ENCODE data around the gene PYM1. TPM values are rescaled to one million over a fixed set of nuclear protein-coding genes. Genes with fewer than 3 reads are reported as not detected.

PYM1 gene
- total and polyA plus RNA-seq, 2 of the 8 experiments (the other 6 are each of a cell fraction or from before 2014, with no cell fraction given): 38.7 to 58.5 TPM

- no peak overlapping the region for H3K27ac ChIP-seq (ENCODE audit: low read depth, low read length)
- no peaks in the 10 kb centered on the region for H3K23me2 ChIP-seq (ENCODE audit: low read depth, low read length)
- no peaks in the 10 kb centered on the region for H3K4me1 ChIP-seq (replicated peaks in 1 of 4; ENCODE audit: control insufficient read depth in 3 of 4, insufficient read depth in 4 of 4, low read length in 3 of 4)
- H3K79me1 ChIP-seq (ENCODE audit: low read depth, low read length): no peaks in the 10 kb centered on the region
- H2BK5ac ChIP-seq (ENCODE audit: low read depth, low read length): no peak overlapping the region
- no peak overlapping the region for H3K14ac ChIP-seq (ENCODE audit: insufficient read length)
- no peak for FAIRE-seq
- no peaks in the 10 kb centered on the region for H3K9me3 ChIP-seq (ENCODE audit: insufficient read depth in 2 of 2, low read depth in 1 of 2, low read length in 1 of 2)
- no peak overlapping the region for H3K4me2 ChIP-seq (ENCODE audit: insufficient read depth in 1 of 2, low read depth in 2 of 2, low read length in 2 of 2)
- no peak overlapping the region for H3K9ac ChIP-seq (replicated peaks in 1 of 4; ENCODE audit: extremely low read depth in 1 of 4, low read depth in 3 of 4, low read length in 3 of 4)
- H2AFZ ChIP-seq (ENCODE audit: low read length): no peak overlapping the region
- no peaks in the 10 kb centered on the region for H3K27me3 ChIP-seq (replicated peaks in 1 of 4; ENCODE audit: control insufficient read depth in 3 of 4, extremely low read depth in 1 of 4, insufficient read depth in 3 of 4, low read length in 3 of 4)
- no peak overlapping the region for H3K18ac ChIP-seq (ENCODE audit: extremely low read depth, low read length)
- 85% methylated on average over 1 of the region's 1 CpG; no CpG with 5 or more reads in 1 of the 2 experiments for WGBS, 2 experiments (ENCODE audit: extremely low coverage in 1 of 2, insufficient coverage in 1 of 2, insufficient read length in 1 of 2, insufficient replicate concordance in 2 of 2, low coverage in 1 of 2, low lambda C conversion rate in 2 of 2, missing lambda C conversion rate in 1 of 2)
- no peak for DNase-seq (ENCODE audit: low read depth in 1 of 2, low spot score in 2 of 2)
- H4K20me1 ChIP-seq (replicated peaks in 1 of 2; ENCODE audit: control insufficient read depth in 1 of 2, insufficient read depth in 2 of 2, low read length in 2 of 2): no peaks in the 10 kb centered on the region
- H4K8ac ChIP-seq (ENCODE audit: extremely low read depth, insufficient read depth, low read length): no peak overlapping the region
- H3K56ac ChIP-seq (replicated peaks; ENCODE audit: insufficient read length, low read depth, low read length): no peak overlapping the region
- H3K4ac ChIP-seq (replicated peaks; ENCODE audit: insufficient read length, low read depth, low read length): no peak overlapping the region
- H2BK12ac ChIP-seq (ENCODE audit: low read depth, low read length): no peak overlapping the region
- H3K79me2 ChIP-seq (ENCODE audit: control insufficient read depth in 1 of 2, insufficient read depth in 2 of 2, low read length in 2 of 2): no peaks in the 10 kb centered on the region
- H4K5ac ChIP-seq (ENCODE audit: insufficient read length, low read depth, low read length): no peak overlapping the region
- no peak overlapping the region for H2BK15ac ChIP-seq (ENCODE audit: low read length)
- no peak overlapping the region for H2AK5ac ChIP-seq (ENCODE audit: low read depth, low read length)
- no peak for TF ChIP-seq BCL11A (IDR thresholded peaks at IDR 0.05; ENCODE audit: low read depth in 2 of 2, low read length in 2 of 2)
- no peak for TF ChIP-seq TEAD4 (IDR thresholded peaks at IDR 0.05; ENCODE audit: low read depth, low read length)
- no peak for TF ChIP-seq JUN (IDR thresholded peaks at IDR 0.05; ENCODE audit: low read depth, low read length)
- no peak for TF ChIP-seq PHF8 (conservative IDR thresholded peaks at IDR 0.05; ENCODE audit: low read depth, low read length)
- TF ChIP-seq RBBP5 (IDR thresholded peaks at IDR 0.05; ENCODE audit: borderline replicate concordance, low read depth, low read length): no peak
- TF ChIP-seq SIN3A (conservative IDR thresholded peaks at IDR 0.05 in 1 of 2, IDR thresholded peaks at IDR 0.05 in 1 of 2; ENCODE audit: low read depth in 1 of 2, low read length in 2 of 2): no peak
- no peak for TF ChIP-seq EZH2 (IDR thresholded peaks at IDR 0.05; ENCODE audit: low read depth, low read length, severe bottlenecking)
- TF ChIP-seq NRF1 (IDR thresholded peaks at IDR 0.05; ENCODE audit: low read depth, low read length): no peak
- no peak overlapping the region for H3K4me3 ChIP-seq (ENCODE audit: extremely low read depth in 1 of 4, insufficient read depth in 2 of 4, low read depth in 3 of 4, low read length in 4 of 4)
- H2BK120ac ChIP-seq (replicated peaks; ENCODE audit: low read depth, low read length): no peak overlapping the region
- H2BK20ac ChIP-seq (ENCODE audit: low read length): no peak overlapping the region
- H3K36me3 ChIP-seq (ENCODE audit: control insufficient read depth in 2 of 4, insufficient read depth in 4 of 4, low read length in 3 of 4): no peaks in the 10 kb centered on the region
- ChIA-PET CTCF (ENCODE audit: partially characterized antibody) (interaction anchor here (1.7 kb wide), 1 partner anchor 47 kb away, joined by 5 read pairs; no protein-coding TSS in a partner anchor), POLR2A (ENCODE audit: partially characterized antibody) (no interaction called here)
- no peak overlapping the region for H4K91ac ChIP-seq (replicated peaks; ENCODE audit: insufficient read length, low read length)
- H3K23ac ChIP-seq (ENCODE audit: insufficient read length): no peak overlapping the region
These were observed 34.0 kb downstream of the PYM1 start for GRCh38 chr12:55893723-55894122.

Measured in H1 (cell line).